CD14-positive monocyte (primary cell): ENCODE results near the gene KHSRP. TPM values are rescaled to one million over a fixed set of nuclear protein-coding genes. Genes with fewer than 3 reads are reported as not detected.

Source experiments
- DNase-seq, 3 donors: peaks; one replicate each; pipeline ENCODE4 v3.0.0-alpha.2; 2011 to 2022
- H2AFZ ChIP-seq: 2 replicates; pipeline ENCODE4 v1.6.0; 2012; ENCODE audit warnings: mild to moderate bottlenecking, low read depth, low read length, inconsistent platforms; ENCODE audit not compliant: insufficient read depth, poor library complexity, severe bottlenecking
- H3K27ac ChIP-seq, 2 donors: 1 replicate in 1 of 2; 2 replicates in 1 of 2; pipeline ENCODE4 v1.5.1; 2012 to 2013; ENCODE audit warnings: low read length in 2 of 2, control low read depth in 1 of 2, inconsistent platforms in 1 of 2, low read depth in 1 of 2, mild to moderate bottlenecking in 1 of 2
- H3K27me3 ChIP-seq, 2 donors: one replicate each; pipeline versions ENCODE4 v1.6.0 to v1.6.1; 2011 to 2013; ENCODE audit warnings: low read length in 2 of 2; ENCODE audit not compliant: control insufficient read depth in 2 of 2, insufficient read depth in 2 of 2
- H3K36me3 ChIP-seq, 2 donors: replicated peaks in 1 of 2; 1 replicate in 1 of 2; 2 replicates in 1 of 2; pipeline versions ENCODE4 v1.5.1 to v1.6.1; 2012 to 2013; ENCODE audit warnings: low read length in 2 of 2, control low read depth in 1 of 2, inconsistent platforms in 1 of 2, mild to moderate bottlenecking in 1 of 2; ENCODE audit not compliant: insufficient read depth in 2 of 2, control insufficient read depth in 1 of 2
- H3K4me1 ChIP-seq, 2 donors: 1 replicate in 1 of 2; 2 replicates in 1 of 2; pipeline versions ENCODE4 v1.5.1 to v1.6.1; 2012 to 2013; ENCODE audit warnings: low read length in 2 of 2, control low read depth in 1 of 2, inconsistent platforms in 1 of 2, mild to moderate bottlenecking in 1 of 2, moderate library complexity in 1 of 2; ENCODE audit not compliant: insufficient read depth in 2 of 2, control insufficient read depth in 1 of 2
- H3K4me2 ChIP-seq: replicated peaks from 2 replicates; pipeline ENCODE3; 2012; ENCODE audit warnings: low read length, moderate library complexity, mild to moderate bottlenecking; ENCODE audit not compliant: poor library complexity, severe bottlenecking; ENCODE audit errors: extremely low read depth
- H3K4me3 ChIP-seq, 3 experiments: fragments of 200-600 bp in 1 of 3; sonication (generic) in 1 of 3; replicated peaks in 1 of 3; 1 replicate in 2 of 3; 2 replicates in 1 of 3; pipeline ENCODE4 v1.5.1; 2011 to 2013; ENCODE audit warnings: low read length in 3 of 3, mild to moderate bottlenecking in 3 of 3, control low read depth in 2 of 3, low read depth in 2 of 3, inconsistent platforms in 1 of 3, moderate library complexity in 1 of 3
- H3K79me2 ChIP-seq: 2 replicates; pipeline ENCODE4 v1.6.0; 2012; ENCODE audit warnings: mild to moderate bottlenecking, control low read depth, inconsistent platforms, low read length, moderate library complexity; ENCODE audit not compliant: insufficient read depth
- H3K9ac ChIP-seq: 2 replicates; pipeline ENCODE4 v1.6.0; 2017; ENCODE audit warnings: low read length, mild to moderate bottlenecking; ENCODE audit not compliant: insufficient read depth, poor library complexity, severe bottlenecking
- H3K9me3 ChIP-seq, 2 donors: replicated peaks in 1 of 2; 1 replicate in 1 of 2; 2 replicates in 1 of 2; pipeline versions ENCODE4 v1.5.1 to v1.6.1; 2012 to 2013; ENCODE audit warnings: low read length in 2 of 2, control low read depth in 1 of 2; ENCODE audit not compliant: control insufficient read depth in 1 of 2, insufficient read depth in 1 of 2
- H4K20me1 ChIP-seq: 2 replicates; pipeline ENCODE4 v1.6.0; 2012; ENCODE audit warnings: mild to moderate bottlenecking, low read length, control low read depth, moderate library complexity; ENCODE audit not compliant: insufficient read depth
- H3K27ac Mint-ChIP-seq, 7 donors: one replicate each; pipeline ENCODE4 v1.8.0; 2020; ENCODE audit warnings: mild to moderate bottlenecking in 7 of 7, mixed read lengths in 7 of 7, moderate library complexity in 6 of 7, inconsistent platforms in 2 of 7
- H3K27me3 Mint-ChIP-seq, 3 donors: one replicate each; pipeline ENCODE4 v1.8.0; 2021 to 2022; ENCODE audit warnings: low read depth in 3 of 3, mild to moderate bottlenecking in 3 of 3, mixed read lengths in 3 of 3, moderate library complexity in 3 of 3, inconsistent platforms in 1 of 3
- H3K36me3 Mint-ChIP-seq, 2 donors: one replicate each; pipeline ENCODE4 v1.8.0; 2020; ENCODE audit warnings: mixed read lengths in 2 of 2, inconsistent platforms in 1 of 2, mild to moderate bottlenecking in 1 of 2
- H3K4me1 Mint-ChIP-seq: one replicate; pipeline ENCODE4 v1.8.0; 2020; ENCODE audit warnings: mild to moderate bottlenecking, mixed read lengths
- H3K4me3 Mint-ChIP-seq, 2 donors: one replicate each; pipeline ENCODE4 v1.8.0; 2020; ENCODE audit warnings: mild to moderate bottlenecking in 2 of 2, mixed read lengths in 2 of 2, moderate library complexity in 1 of 2
- H3K9me3 Mint-ChIP-seq, 7 donors: one replicate each; pipeline ENCODE4 v1.8.0; 2020 to 2022; ENCODE audit warnings: mixed read lengths in 7 of 7, mild to moderate bottlenecking in 6 of 7, moderate library complexity in 6 of 7, inconsistent platforms in 2 of 7
- WGBS: methylation state at CpG from one replicate; pipeline ENCODE4 v1.1.5; 2013; ENCODE audit warnings: missing lambda C conversion rate; ENCODE audit not compliant: insufficient coverage; 5-methylcytosine and 5-hydroxymethylcytosine counted together
- intact Hi-C, 2 donors: fragments of 100-400 bp; cut with micrococcal nuclease; formaldehyde crosslinking; loops; one replicate each; pipeline versions ENCODE4 v1.15.0 to v1.15.1; 2023
- polyA plus RNA-seq, 3 donors: library from polyadenylated mRNA; depleted of rRNA in 1 of 3; unstranded in 2 of 3; stranded (reverse) in 1 of 3; fragments of 300-500 nt in 2 of 3; fragments of >200 nt in 1 of 3; fragmentation: Illumina TruSeq in 2 of 3; gene quantifications; 1 replicate in 2 of 3; 2 replicates in 1 of 3; pipeline ENCODE4 v1.2.3, GENCODE V29; 2012 to 2021
- TF ChIP-seq, protein P1 (sequence below): fragments of 200-600 bp; IDR thresholded peaks from one replicate; pipeline ENCODE4 v1.8.0; 2022; ENCODE audit warnings: antibody characterized with exemption, mild to moderate bottlenecking

KHSRP gene
- polyA plus RNA-seq, 3 donors: 8.6 to 63.3 (median 9.1) TPM

DNA sequence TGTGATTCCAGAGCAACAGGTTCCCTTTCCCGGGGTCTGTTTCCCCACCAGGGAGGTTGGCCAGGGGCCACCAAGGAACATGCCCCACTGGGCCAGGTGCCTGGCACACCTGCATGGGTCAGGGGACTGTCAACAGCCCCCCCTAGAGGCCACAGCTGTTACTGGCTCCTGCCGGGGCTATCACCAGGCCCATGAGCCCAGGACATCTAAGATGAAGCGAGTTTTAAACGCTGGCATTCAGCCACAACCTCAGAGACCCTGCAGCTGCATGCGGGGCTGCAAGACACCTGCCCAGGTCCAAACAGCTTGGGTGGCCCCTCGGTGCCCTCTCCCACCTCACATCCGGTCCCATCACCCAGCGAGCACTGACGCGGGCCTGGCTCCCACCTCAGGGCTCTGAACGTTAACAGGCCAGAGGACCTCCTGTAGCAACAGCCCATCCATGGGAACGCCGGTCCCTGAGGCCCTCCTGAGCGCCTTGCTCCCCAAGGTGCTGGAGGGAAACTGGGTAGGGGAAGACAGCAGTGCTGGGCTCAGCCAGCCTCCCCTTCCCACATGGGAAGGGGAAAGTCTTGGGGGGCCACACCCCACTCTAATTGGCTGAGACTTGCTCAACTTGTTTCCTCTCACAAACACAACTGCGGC is 12.0 kb downstream of the KHSRP start:
- Histone ChIP-seq H3K9ac (no peak overlapping the region), H4K20me1 (peaks cover 4% of the 10 kb centered on the region), H3K27me3 (no peaks in the 10 kb centered on the region), H2AFZ (no peak overlapping the region), H3K4me2 (no peak overlapping the region), H3K9me3 (no peaks in the 10 kb centered on the region), H3K36me3 (peaks cover 37 to 41% of the 10 kb centered on the region in 2 donors), H3K27ac (no peak overlapping the region), H3K4me1 (no peaks in the 10 kb centered on the region), H3K4me3 (no peak overlapping the region), H3K79me2 (no peaks in the 10 kb centered on the region)
- TF ChIP-seq, protein P1, sequence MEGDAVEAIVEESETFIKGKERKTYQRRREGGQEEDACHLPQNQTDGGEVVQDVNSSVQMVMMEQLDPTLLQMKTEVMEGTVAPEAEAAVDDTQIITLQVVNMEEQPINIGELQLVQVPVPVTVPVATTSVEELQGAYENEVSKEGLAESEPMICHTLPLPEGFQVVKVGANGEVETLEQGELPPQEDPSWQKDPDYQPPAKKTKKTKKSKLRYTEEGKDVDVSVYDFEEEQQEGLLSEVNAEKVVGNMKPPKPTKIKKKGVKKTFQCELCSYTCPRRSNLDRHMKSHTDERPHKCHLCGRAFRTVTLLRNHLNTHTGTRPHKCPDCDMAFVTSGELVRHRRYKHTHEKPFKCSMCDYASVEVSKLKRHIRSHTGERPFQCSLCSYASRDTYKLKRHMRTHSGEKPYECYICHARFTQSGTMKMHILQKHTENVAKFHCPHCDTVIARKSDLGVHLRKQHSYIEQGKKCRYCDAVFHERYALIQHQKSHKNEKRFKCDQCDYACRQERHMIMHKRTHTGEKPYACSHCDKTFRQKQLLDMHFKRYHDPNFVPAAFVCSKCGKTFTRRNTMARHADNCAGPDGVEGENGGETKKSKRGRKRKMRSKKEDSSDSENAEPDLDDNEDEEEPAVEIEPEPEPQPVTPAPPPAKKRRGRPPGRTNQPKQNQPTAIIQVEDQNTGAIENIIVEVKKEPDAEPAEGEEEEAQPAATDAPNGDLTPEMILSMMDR: peak; percentile 64
- Mint-ChIP-seq H3K27me3 (peaks cover 0 to 2% (median 1%) of the 10 kb centered on the region in 3 donors), H3K27ac (no peak overlapping the region), H3K4me3 (no peak overlapping the region), H3K4me1 (no peaks in the 10 kb centered on the region), H3K36me3 (peaks cover 39 to 45% of the 10 kb centered on the region in 2 donors), H3K9me3 (peaks cover 0 to 3% (median 0%) of the 10 kb centered on the region in 7 donors)
- intact Hi-C loops: no loop called here
- DNase-seq: no peak
- WGBS: 71% methylated on average over 8 of the region's 15 CpGs

DNA sequence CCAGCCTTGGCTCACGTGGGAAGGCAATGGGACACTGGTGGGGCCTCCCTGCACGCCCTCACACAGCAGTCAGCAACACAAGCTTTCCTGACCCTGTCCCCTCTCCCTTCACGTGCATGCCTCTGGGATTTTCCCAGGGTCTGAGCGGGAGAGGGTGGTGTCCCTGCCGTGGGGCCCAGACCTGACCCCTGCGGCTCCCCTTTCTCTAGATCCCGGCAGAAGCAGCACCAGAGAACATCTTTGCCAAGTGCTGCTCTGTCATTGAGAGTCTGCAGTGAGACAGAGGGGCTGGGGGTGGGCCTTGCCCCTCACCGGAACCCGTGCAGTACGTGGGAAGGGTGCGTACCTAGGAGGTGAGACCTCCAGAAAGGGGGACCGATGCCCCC is 12.6 kb downstream of the KHSRP start:
- Histone ChIP-seq H3K27me3 (no peaks in the 10 kb centered on the region), H3K36me3 (peaks cover 32 to 36% of the 10 kb centered on the region in 2 donors), H4K20me1 (no peaks in the 10 kb centered on the region), H3K4me3 (no peak overlapping the region), H3K4me1 (no peaks in the 10 kb centered on the region), H3K4me2 (no peak overlapping the region), H3K9me3 (no peaks in the 10 kb centered on the region), H3K27ac (no peak overlapping the region), H2AFZ (no peak overlapping the region), H3K79me2 (no peaks in the 10 kb centered on the region), H3K9ac (no peak overlapping the region)
- Mint-ChIP-seq H3K4me3 (no peak overlapping the region), H3K9me3 (peaks cover 0 to 3% (median 0%) of the 10 kb centered on the region in 7 donors), H3K36me3 (peaks cover 34 to 40% of the 10 kb centered on the region in 2 donors), H3K4me1 (no peaks in the 10 kb centered on the region), H3K27me3 (peaks cover 0 to 2% (median 1%) of the 10 kb centered on the region in 3 donors), H3K27ac (no peak overlapping the region)
- intact Hi-C loops: no loop called here
- 90% methylated on average over 12 of the region's 12 CpGs for WGBS
- DNase-seq: no peak
- TF ChIP-seq, protein P1: no peak
